ENCODE data around the gene HNF1B. TPM values are rescaled to one million over a fixed set of nuclear protein-coding genes. Genes with fewer than 3 reads are reported as not detected.

The HNF1B gene
- polyA plus RNA-seq, 3 donors = 0.67 to 16.7 TPM; not detected in 1

- 24 to 46% (median 40%) methylated on average over 6 of the region's 6 CpGs for WGBS, 3 donors
- H3K27ac ChIP-seq (ENCODE audit: low read depth, low read length) = no peak overlapping the region
These were observed 22.1 kb upstream of the HNF1B start for GRCh38 chr17:37766971-37767370.

GRCh38 chr17:37764383-37764782 is 19.5 kb upstream of the HNF1B start:
- H3K27ac ChIP-seq (ENCODE audit: low read depth, low read length) = no peak overlapping the region
- 52 to 63% (median 58%) methylated on average over 3 of the region's 3 CpGs for WGBS, 3 donors

- no peak overlapping the region for H3K27ac ChIP-seq (ENCODE audit: low read depth, low read length)
- 43 to 67% (median 56%) methylated on average over 7 of the region's 7 CpGs for WGBS, 3 donors
These were observed 17.8 kb upstream of the HNF1B start for GRCh38 chr17:37762666-37763065.

GRCh38 chr17:37761961-37762360 is 17.1 kb upstream of the HNF1B start:
- WGBS, 3 donors = 90 to 96% (median 92%) methylated on average over 4 of the region's 4 CpGs

GRCh38 chr17:37761059-37761458 is 16.2 kb upstream of the HNF1B start:
- H3K27ac ChIP-seq (ENCODE audit: low read depth, low read length) = no peak overlapping the region
- WGBS, 3 donors = 19 to 71% (median 24%) methylated on average over 7 of the region's 7 CpGs

More at GRCh38 chr17:37761961-37762360, 17.1 kb upstream of the HNF1B start:
- no peak overlapping the region for H3K27ac ChIP-seq (ENCODE audit: low read depth, low read length)

- WGBS, 3 donors = 46 to 64% (median 51%) methylated on average over 5 of the region's 5 CpGs
- no peak overlapping the region for H3K27ac ChIP-seq (ENCODE audit: low read depth, low read length)
These were observed 14.3 kb upstream of the HNF1B start for GRCh38 chr17:37759014-37759637.

- no peak overlapping the region for H3K27ac ChIP-seq (ENCODE audit: low read depth, low read length)
- WGBS, 3 donors = 66 to 95% (median 75%) methylated on average over 3 of the region's 3 CpGs
These were observed 11.2 kb upstream of the HNF1B start for GRCh38 chr17:37756051-37756450.

- H3K27ac ChIP-seq (ENCODE audit: low read depth, low read length) = no peak overlapping the region
- 95 to 98% (median 96%) methylated on average over 4 of the region's 4 CpGs for WGBS, 3 donors
These were observed 10.6 kb upstream of the HNF1B start for GRCh38 chr17:37755455-37755854.

- WGBS, 3 donors = 91 to 97% (median 94%) methylated on average over 5 of the region's 5 CpGs
- H3K27ac ChIP-seq (ENCODE audit: low read depth, low read length) = no peak overlapping the region
These were observed 9.5 kb upstream of the HNF1B start for GRCh38 chr17:37754363-37754762.

- H3K27ac ChIP-seq (ENCODE audit: low read depth, low read length) = no peak overlapping the region
- WGBS, 3 donors = 82 to 83% (median 82%) methylated on average over 5 of the region's 5 CpGs
These were observed 7.6 kb upstream of the HNF1B start for GRCh38 chr17:37752482-37752881.

GRCh38 chr17:37750768-37751475 is 6.1 kb upstream of the HNF1B start:
- H3K27ac ChIP-seq (ENCODE audit: low read depth, low read length) = no peak overlapping the region
- WGBS, 3 donors = 28 to 68% (median 65%) methylated on average over 10 of the region's 10 CpGs

- no peak overlapping the region for H3K27ac ChIP-seq (ENCODE audit: low read depth, low read length)
- 29 to 79% (median 76%) methylated on average over 5 of the region's 5 CpGs for WGBS, 3 donors
These were observed 5.4 kb upstream of the HNF1B start for GRCh38 chr17:37750292-37750691.

- no peak overlapping the region for H3K27ac ChIP-seq (ENCODE audit: low read depth, low read length)
- 35 to 82% (median 77%) methylated on average over 2 of the region's 2 CpGs for WGBS, 3 donors
These were observed 2.4 kb upstream of the HNF1B start for GRCh38 chr17:37747222-37747621.

GRCh38 chr17:37746617-37747016 is 1.8 kb upstream of the HNF1B start:
- 35 to 82% (median 70%) methylated on average over 2 of the region's 2 CpGs for WGBS, 3 donors

GRCh38 chr17:37745801-37746426 is 1.1 kb upstream of the HNF1B start:
- WGBS, 3 donors = 10 to 31% (median 19%) methylated on average over 20 of the region's 20 CpGs

More at GRCh38 chr17:37746617-37747016, 1.8 kb upstream of the HNF1B start:
- H3K27ac ChIP-seq (ENCODE audit: low read depth, low read length) = no peak overlapping the region

GRCh38 chr17:37744633-37744927 is 279 bp downstream of the HNF1B start:
- 1 to 10% (median 5%) methylated on average over 20 to 21 of the region's 21 CpGs for WGBS, 3 donors
- H3K27ac ChIP-seq (ENCODE audit: low read depth, low read length) = no peak overlapping the region

More at GRCh38 chr17:37745801-37746426, 1.1 kb upstream of the HNF1B start:
- H3K27ac ChIP-seq (ENCODE audit: low read depth, low read length) = no peak overlapping the region

GRCh38 chr17:37743875-37744632 is 805 bp downstream of the HNF1B start:
- no peak overlapping the region for H3K27ac ChIP-seq (ENCODE audit: low read depth, low read length)
- 1 to 5% (median 4%) methylated on average over 50 to 61 of the region's 61 CpGs for WGBS, 3 donors

- no peak overlapping the region for H3K27ac ChIP-seq (ENCODE audit: low read depth, low read length)
- 0 to 2% (median 2%) methylated on average over 15 to 19 of the region's 19 CpGs for WGBS, 3 donors
These were observed 1.3 kb downstream of the HNF1B start for GRCh38 chr17:37743612-37743874.
